Neural cell (in vitro differentiated cells): ENCODE results near the gene TAB2. TPM values are rescaled to one million over a fixed set of nuclear protein-coding genes. Genes with fewer than 3 reads are reported as not detected.

Experiments used
- H2AFZ ChIP-seq: fragments of 200-600, 300-800 bp; sonication (generic), shearing (Covaris generic); 2 replicates; pipeline ENCODE4 v1.6.0; 2014; ENCODE audit warnings: low read depth, mild to moderate bottlenecking, antibody characterized with exemption, low read length, moderate library complexity
- H3F3A ChIP-seq: fragments of 200-600 bp; shearing (Covaris generic); 2 replicates; pipeline ENCODE4 v1.6.1; 2016; ENCODE audit warnings: mild to moderate bottlenecking, moderate library complexity, mixed read lengths, antibody characterized with exemption, low read length; ENCODE audit not compliant: insufficient read depth, poor library complexity, severe bottlenecking
- H3K27ac ChIP-seq: fragments of 200-600, 300-800 bp; sonication (generic), shearing (Covaris generic); 2 replicates; pipeline ENCODE4 v1.5.1; 2014; ENCODE audit warnings: mild to moderate bottlenecking, low read length, moderate library complexity
- H3K27me3 ChIP-seq: fragments of 300-800, 200-600 bp; sonication (generic), shearing (Covaris generic); 2 replicates; pipeline ENCODE4 v1.6.0; 2014; ENCODE audit warnings: mild to moderate bottlenecking, low read depth, low read length, moderate library complexity; ENCODE audit not compliant: insufficient read depth
- H3K36me3 ChIP-seq: fragments of 300-800, 200-600 bp; sonication (generic), shearing (Covaris generic); 2 replicates; pipeline ENCODE4 v1.5.1; 2014; ENCODE audit warnings: mild to moderate bottlenecking, antibody characterized with exemption, low read length, moderate library complexity; ENCODE audit not compliant: insufficient read depth
- H3K4me2 ChIP-seq: fragments of 300-800, 200-600 bp; sonication (generic), shearing (Covaris generic); 2 replicates; pipeline ENCODE4 v1.6.0; 2014; ENCODE audit warnings: mild to moderate bottlenecking, low read length
- H3K4me3 ChIP-seq: fragments of 300-800, 200-600 bp; sonication (generic), shearing (Covaris generic); 2 replicates; pipeline ENCODE4 v1.5.1; 2014; ENCODE audit warnings: mild to moderate bottlenecking, low read length, moderate library complexity
- H3K79me2 ChIP-seq: fragments of 200-600 bp; shearing (Covaris generic); replicated peaks from 2 replicates; pipeline ENCODE4 v1.6.0; 2014; ENCODE audit warnings: mild to moderate bottlenecking, low read length, moderate library complexity; ENCODE audit not compliant: insufficient read depth
- H3K9ac ChIP-seq: fragments of 300-800, 200-600 bp; sonication (generic), shearing (Covaris generic); 2 replicates; pipeline ENCODE4 v1.6.1; 2016; ENCODE audit warnings: mild to moderate bottlenecking, low read length, mixed read lengths
- H3K9me2 ChIP-seq: fragments of 200-600 bp; shearing (Covaris generic); 2 replicates; pipeline ENCODE4 v1.6.1; 2016; ENCODE audit warnings: mild to moderate bottlenecking, low read length, mixed read lengths; ENCODE audit not compliant: insufficient read depth
- H3K9me3 ChIP-seq: fragments of 200-600, 300-800 bp; sonication (generic), shearing (Covaris generic); 2 replicates; pipeline ENCODE4 v1.6.1; 2016; ENCODE audit warnings: mild to moderate bottlenecking, mixed run types, low read length, moderate library complexity, mixed read lengths
- H4K20me1 ChIP-seq: fragments of 200-600 bp; shearing (Covaris generic); 2 replicates; pipeline ENCODE4 v1.6.1; 2016; ENCODE audit warnings: mild to moderate bottlenecking, mixed run types; ENCODE audit not compliant: insufficient read depth
- CTCF ChIP-seq: fragments of 450-650 bp; IDR thresholded peaks from 2 replicates; pipeline ENCODE4 v1.5.1; 2014; ENCODE audit warnings: antibody characterized with exemption, mild to moderate bottlenecking, moderate library complexity; ENCODE audit not compliant: poor library complexity, severe bottlenecking
- EP300 ChIP-seq: fragments of 450-650 bp; conservative IDR thresholded peaks from 2 replicates; pipeline ENCODE4 v1.6.1; 2014; ENCODE audit warnings: antibody characterized with exemption, mild to moderate bottlenecking, moderate library complexity; ENCODE audit not compliant: poor library complexity, severe bottlenecking
- EZH2 ChIP-seq: fragments of 200-600, 300-800 bp; shearing (Covaris generic), sonication (generic); IDR thresholded peaks from 2 replicates; pipeline ENCODE4 v1.6.1; 2014; ENCODE audit warnings: antibody characterized with exemption, low read length, borderline replicate concordance, mild to moderate bottlenecking; ENCODE audit not compliant: insufficient read depth, poor library complexity, severe bottlenecking
- MXI1 ChIP-seq: fragments of 450-650 bp; conservative IDR thresholded peaks from 2 replicates; pipeline ENCODE4 v1.6.1; 2014; ENCODE audit warnings: antibody characterized with exemption, mild to moderate bottlenecking; ENCODE audit not compliant: poor library complexity, severe bottlenecking
- POLR2AphosphoS5 ChIP-seq: IDR thresholded peaks from 2 replicates; pipeline ENCODE4 v1.6.1; 2012
- RAD21 ChIP-seq: fragments of 450-650 bp; conservative IDR thresholded peaks from 2 replicates; pipeline ENCODE4 v1.6.1; 2014; ENCODE audit warnings: antibody characterized with exemption, mild to moderate bottlenecking, moderate library complexity
- REST ChIP-seq: IDR thresholded peaks from 2 replicates; pipeline ENCODE4 v1.6.1; 2012; ENCODE audit warnings: borderline replicate concordance
- SMC3 ChIP-seq: fragments of 450-650 bp; conservative IDR thresholded peaks from 2 replicates; pipeline ENCODE4 v1.6.1; 2014; ENCODE audit warnings: antibody characterized with exemption, mild to moderate bottlenecking, moderate library complexity; ENCODE audit not compliant: poor library complexity
- TAF1 ChIP-seq: IDR thresholded peaks from 2 replicates; pipeline ENCODE4 v1.6.1; 2012; ENCODE audit warnings: low read depth
- polyA plus RNA-seq: library from polyadenylated mRNA; depleted of rRNA; stranded (reverse); fragments of >200 nt; gene quantifications from 2 replicates; pipeline ENCODE4 v1.2.3, GENCODE V29; 2014

TAB2 gene
- polyA plus RNA-seq, 1 donor from 2014 or later: 27.6 TPM

DNA sequence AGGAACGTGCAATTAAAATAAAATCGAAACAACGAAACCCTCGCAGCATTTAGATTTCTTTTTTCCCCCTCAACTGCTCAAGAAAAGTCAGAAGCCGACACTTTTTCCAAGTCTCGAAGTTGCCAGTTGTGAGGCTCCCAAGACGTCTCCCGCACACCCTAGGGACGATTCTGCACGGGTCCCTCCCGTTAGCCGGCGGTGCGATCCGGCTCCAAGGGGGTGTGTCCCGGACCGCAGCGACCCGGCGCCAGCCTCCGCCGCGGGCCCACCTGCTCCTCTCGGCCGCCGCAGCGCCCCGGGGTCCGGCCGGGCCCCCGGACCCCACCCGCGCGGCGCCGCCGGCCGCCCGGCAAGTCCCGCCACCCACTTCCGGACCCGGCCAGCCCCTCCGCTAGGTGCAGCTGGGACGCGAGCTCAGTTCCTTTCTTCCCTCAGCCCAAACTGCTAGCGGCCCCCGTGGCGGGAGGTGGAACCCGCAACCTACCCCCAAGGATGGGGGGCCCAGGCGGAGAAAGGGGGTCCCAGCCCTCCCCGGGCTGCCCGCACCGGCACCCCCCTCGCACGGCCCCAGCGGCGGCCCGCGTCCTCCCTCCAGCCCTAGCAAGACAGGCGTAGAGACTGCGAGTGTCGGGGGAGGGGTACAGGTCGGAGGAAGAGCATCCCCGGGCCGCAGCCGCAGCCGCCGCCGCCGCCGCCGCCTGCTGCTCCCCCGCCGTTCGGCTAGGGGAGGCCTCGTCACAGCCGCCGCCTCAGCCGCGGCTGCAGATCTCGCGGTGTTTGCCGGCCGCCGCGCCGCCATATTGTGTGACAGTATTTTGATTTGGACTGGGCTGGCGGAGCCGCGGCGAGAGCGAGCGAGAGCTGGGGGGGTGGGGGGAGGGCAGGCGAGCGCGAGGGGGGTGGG, 520 bp upstream of the TAB2 start:
- Histone ChIP-seq H3K27ac (peak overlapping the region; percentile 91), H3K9me3 (no peaks in the 10 kb centered on the region), H3K79me2 (peaks cover 36% of the 10 kb centered on the region), H3K4me3 (peak overlapping the region; percentile 83), H4K20me1 (peaks cover 2% of the 10 kb centered on the region), H3F3A (peaks cover 5% of the 10 kb centered on the region), H3K36me3 (no peaks in the 10 kb centered on the region), H3K27me3 (no peaks in the 10 kb centered on the region), H3K9me2 (no peaks in the 10 kb centered on the region), H3K4me2 (peak overlapping the region; percentile 69), H2AFZ (peak overlapping the region; percentile 62), H3K9ac (peak overlapping the region; percentile 91)
- TF ChIP-seq EP300 (peak; percentile 75), POLR2AphosphoS5 (peak; percentile 74), RAD21 (peak; percentile 58), EZH2 (no peak), MXI1 (peak; percentile 63), REST (no peak), TAF1 (peak; percentile 77), SMC3 (peak; percentile 48), CTCF (peak; percentile 51)

DNA sequence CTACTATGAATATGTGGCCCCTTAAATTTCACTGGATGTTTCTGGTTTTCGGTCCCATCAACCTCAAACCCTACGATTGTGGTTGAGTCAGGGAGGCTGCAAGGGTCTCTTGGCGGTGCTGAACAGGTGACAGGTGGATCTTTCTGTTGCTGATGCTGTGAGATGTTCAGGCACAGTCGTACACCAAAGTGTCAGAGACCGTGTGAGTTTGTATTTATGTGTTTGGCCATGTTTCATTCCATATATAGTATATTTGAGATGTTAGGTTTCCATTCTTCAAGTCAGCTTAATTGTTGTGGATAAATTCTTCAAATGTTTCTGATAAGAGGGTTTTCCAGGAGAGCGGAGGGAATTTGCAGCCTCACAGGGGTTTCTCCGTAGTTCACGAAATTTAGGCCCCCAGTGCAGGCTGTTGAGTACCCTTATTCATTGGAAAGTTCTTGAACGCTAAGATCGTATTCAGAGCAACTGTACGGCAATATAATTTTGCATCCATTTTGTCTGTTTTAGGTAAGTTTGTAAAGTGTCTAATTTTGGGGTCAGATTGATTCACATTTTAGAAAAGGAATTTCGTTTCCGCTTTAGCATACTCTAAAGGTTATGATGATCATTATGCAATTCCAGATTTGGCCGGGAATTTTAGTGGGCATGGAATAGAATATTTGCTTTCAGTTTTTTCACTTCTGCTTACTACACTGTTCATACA, 1.2 kb downstream of the TAB2 start:
- H4K20me1 ChIP-seq: peaks cover 2% of the 10 kb centered on the region
- no peaks in the 10 kb centered on the region for H3K9me2 ChIP-seq
- H3K4me3 ChIP-seq: peak overlapping the region; percentile 83
- no peaks in the 10 kb centered on the region for H3K9me3 ChIP-seq
- H2AFZ ChIP-seq: no peak overlapping the region
- peak overlapping the region; percentile 90 for H3K4me2 ChIP-seq
- H3F3A ChIP-seq: peaks cover 5% of the 10 kb centered on the region
- no peaks in the 10 kb centered on the region for H3K36me3 ChIP-seq
- H3K27me3 ChIP-seq: no peaks in the 10 kb centered on the region
- peaks cover 54% of the 10 kb centered on the region for H3K79me2 ChIP-seq
- H3K9ac ChIP-seq: peak overlapping the region; percentile 91
- H3K27ac ChIP-seq: peak overlapping the region; percentile 91
- TF ChIP-seq REST (peak; percentile 4), EP300 (no peak)
